Activated CD8-positive, alpha-beta memory T cell treated with anti-CD3 and anti-CD28 coated beads for 24 hours (primary cell): ENCODE data around the gene STAMBP.
A peak's percentile ranks its signal among the peaks of the same experiment; 100 is the strongest.
"Not testable (repeated sequence)": the region's sequence is repeated elsewhere in the genome, so short reads cannot be mapped to it uniquely, and the experiment has no call there.

Source experiments
- DNase-seq: peaks from one replicate; pipeline ENCODE4 v3.0.0-alpha.2; 2020

Gene STAMBP

DNA sequence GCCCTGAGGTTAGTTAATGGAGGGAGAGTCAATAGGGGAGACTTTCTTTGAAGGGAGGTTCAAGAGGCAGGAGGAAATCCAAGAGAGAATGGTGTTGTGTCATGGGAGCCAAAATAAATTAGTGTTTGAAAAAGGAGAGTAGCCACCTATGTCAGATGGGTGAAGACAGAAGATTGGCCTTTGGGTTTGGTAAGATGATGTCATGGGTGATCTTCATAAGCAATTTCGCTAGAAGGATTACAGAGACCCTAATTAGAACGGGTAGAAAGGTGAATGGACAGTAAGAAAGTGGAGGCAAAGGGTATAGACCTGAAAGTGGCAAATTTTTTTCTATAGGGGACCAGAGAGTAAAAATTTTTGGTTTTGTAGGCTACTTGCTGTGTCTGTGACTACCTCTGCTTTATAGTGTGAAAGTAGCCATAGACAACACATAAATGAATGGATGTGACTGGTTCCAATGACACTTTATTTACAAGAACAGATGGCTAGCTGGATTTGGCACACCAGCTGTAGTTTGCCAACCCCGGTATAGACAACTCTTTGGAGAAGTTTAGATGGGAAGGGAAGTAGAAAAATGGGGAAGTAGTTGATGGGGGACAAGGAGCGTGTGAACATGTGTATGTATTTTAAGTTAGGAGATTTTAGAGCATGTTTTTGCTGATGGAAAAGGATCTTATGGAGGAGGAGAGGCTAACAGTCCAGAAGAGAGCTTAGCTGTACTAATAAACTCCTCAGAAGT is 9.3 kb downstream of the STAMBP start:
- no peak for DNase-seq

GRCh38 chr2:73838889-73839534 is 10.3 kb downstream of the STAMBP start:
- DNase-seq, result no peak

- no peak for DNase-seq
Measured at GRCh38 chr2:73839653-73840411, 11.1 kb downstream of the STAMBP start.

DNA sequence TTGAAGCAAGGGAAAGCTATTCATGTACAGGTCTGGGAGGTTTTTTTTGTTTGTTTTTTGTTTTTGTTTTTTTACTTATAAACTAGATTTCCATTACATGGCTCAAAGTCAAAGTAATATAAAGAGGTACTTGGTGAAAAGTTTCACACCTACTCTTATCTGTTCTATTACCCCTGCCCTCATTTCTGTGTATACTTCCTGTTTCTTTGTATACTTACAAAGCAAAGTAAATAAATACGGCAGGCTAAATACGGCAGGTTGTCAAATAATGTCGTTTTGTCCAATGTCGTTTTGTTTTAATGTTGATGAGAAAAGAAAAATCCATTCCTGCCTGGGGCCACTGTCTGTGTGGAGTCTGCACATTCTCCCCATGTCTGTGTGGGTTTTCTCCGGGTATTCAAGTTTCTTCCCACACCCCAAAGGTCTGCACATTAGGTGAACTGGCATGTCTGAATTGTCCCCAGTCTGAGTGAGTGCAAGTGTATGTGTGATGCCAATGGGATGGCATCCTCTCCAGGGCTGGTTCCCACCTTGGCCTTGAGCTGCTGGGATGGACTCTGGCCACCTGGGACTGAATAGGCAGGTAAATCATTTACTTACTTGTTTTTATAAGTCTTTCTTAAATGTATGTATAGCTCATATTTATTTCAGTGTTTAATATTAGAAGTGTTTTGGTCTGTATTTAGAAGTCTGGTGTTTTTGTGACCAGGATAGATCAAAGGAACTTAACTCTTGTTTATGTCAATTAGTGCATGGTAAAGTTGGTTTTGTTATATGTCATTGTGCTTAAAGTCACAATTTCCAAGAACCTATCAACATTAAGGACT is 13.4 kb downstream of the STAMBP start:
- no peak for DNase-seq

DNA sequence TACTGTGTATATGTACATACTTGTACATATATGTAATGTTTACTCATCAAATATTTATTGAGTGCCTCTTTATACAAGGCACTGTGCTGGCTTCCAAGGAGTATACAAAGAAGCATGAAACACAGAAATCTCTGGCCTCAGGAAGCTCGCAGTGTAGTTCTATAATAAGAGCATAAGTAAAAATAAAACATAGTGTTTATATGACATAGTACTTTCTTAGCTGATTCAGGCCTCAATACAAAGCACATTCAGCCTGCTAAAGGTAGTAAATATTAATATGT is 13.9 kb downstream of the STAMBP start:
- no peak for DNase-seq

- no peak for DNase-seq
Measured at GRCh38 chr2:73844087-73844486, 15.3 kb downstream of the STAMBP start.

DNA sequence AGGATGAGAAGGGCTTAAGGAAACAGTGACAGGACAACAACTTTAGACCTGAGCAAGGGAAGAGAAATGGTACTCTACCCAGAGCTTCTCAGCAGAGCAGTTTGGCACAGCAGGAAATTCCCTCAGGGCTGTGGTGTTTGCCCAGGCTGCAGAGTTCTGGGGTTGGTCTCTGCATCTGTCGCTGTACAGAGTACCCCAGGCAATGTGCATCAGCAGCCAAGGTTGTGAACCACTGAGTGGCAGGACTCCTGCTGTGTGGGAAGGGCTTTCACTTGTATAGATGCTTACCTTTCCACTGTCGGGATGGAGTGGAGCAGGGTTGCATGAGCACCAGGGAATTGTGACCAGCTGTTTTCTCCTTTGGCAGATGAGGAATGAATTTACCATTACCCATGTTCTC is 21.2 kb downstream of the STAMBP start:
- DNase-seq, result no peak

- DNase-seq, result no peak
Measured at GRCh38 chr2:73851274-73851673, 22.5 kb downstream of the STAMBP start.

GRCh38 chr2:73852020-73852419 is 23.3 kb downstream of the STAMBP start:
- DNase-seq, result no peak

DNA sequence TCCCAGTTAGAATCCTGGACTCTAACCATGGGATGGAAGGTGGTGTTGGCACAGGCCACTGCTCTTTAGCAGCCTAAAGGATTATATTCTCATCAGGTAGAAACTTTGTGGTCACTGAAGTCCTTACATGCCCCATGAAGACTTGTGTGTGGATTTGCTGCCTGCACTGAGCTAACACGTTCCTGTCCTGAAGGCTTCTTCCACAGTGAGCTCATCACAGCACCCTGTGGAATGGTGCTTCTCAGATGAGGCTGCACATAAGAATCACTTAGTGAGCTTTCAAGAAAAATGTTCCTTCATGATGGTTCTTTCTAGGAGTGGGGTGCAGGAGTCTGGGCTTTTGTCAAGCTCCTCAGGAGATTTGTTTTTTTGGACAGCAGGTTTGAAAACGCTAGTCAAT is 26.8 kb downstream of the STAMBP start:
- no peak for DNase-seq

DNA sequence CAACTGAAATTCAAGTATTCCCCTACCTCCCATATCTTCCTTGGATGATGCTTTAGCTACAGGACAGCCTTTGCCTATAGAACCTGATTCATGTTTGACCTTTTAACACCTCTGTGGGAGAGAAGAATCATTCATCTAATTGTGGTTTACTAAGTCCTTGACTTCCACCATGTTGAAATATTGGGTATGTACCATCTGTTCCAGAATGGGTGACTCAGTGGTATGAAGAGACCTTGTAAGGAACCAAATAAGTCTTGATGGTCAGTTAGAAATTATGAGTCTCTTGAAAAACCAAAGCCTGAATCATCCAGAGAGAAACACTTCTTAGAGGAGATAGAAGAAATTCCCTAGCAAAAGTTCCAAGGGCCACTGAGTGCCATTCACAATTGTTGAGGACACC is 27.5 kb downstream of the STAMBP start:
- DNase-seq, result no peak

- DNase-seq, result peak; percentile 65
Measured at GRCh38 chr2:73859721-73860586, 31.2 kb downstream of the STAMBP start.

DNA sequence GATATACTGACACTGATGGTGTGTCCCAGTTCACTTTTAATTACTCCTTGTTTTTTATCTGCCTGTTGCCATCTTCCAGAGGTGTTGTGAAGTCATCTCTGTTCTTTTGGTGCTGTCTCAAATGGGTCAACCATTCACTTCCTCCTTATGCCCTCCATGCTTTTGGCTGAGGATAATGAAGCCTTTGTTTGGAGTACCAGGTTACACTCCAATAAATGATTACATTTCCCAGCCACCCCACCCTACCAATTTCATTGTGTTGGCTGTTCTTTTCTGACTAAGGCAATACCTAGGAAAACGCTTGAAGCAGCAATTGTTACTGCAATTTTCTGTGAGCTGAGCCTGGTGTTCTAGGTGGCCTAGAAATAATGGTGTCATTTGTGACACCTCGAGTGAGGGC is 34.2 kb downstream of the STAMBP start:
- DNase-seq, result no peak

- no peak for DNase-seq
Measured at GRCh38 chr2:73868204-73868978, 39.6 kb downstream of the STAMBP start.

GRCh38 chr2:73870084-73870483 is 41.3 kb downstream of the STAMBP start:
- no peak for DNase-seq

- DNase-seq, result no peak
Measured at GRCh38 chr2:73877071-73877802, 48.5 kb downstream of the STAMBP start.

GRCh38 chr2:73877984-73878383 is 49.2 kb downstream of the STAMBP start:
- DNase-seq, result not testable (repeated sequence)

- DNase-seq, result no peak
Measured at GRCh38 chr2:73885406-73885805, 56.6 kb downstream of the STAMBP start.

GRCh38 chr2:73886357-73886756 is 57.6 kb downstream of the STAMBP start:
- no peak for DNase-seq

DNA sequence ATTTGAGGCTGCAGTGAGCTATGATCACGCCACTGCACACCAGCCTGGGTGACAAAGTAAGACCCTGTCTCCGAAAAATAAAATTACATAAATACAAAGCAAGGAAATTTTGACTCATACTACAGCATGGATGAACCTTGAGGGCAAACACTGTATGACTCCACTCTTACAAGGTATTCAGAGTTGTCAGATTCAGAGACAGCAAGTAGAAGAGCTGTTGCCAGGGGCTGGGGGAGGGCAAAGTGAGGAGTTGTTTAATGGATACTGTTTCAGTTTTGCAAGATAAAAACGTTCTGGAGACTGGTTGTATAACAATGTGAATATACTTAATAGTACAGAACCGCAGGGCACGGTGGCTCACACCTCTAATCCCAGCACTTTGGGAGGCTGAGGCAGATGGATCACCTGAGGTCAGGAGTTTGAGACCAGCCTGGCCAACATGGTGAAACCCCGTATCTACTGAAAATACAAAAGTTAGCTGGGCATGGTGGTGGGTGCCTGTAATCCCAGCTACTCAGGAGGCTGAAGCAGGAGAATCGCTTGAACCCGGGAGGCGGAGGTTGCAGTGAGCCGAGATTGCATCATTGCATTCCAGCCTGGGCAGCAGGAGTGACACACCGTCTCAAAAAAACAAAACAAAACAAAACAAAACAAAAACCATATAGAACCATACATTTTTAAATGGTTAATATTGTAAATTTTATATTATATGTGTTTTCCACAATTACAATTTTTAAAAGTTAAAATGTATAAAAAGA is 59.0 kb downstream of the STAMBP start:
- not testable (repeated sequence) for DNase-seq
